DND-41 (cell line): ENCODE results near the gene NMUR1.
A peak's percentile ranks its signal among the peaks of the same experiment; 100 is the strongest.

ENCODE experiments used
- ATAC-seq: fragments of 200-7000 bp; cut with Tn5 transposase; 3 replicates; pipeline ENCODE4 v1.9.1; 2021; ENCODE audit warnings: low read depth; ENCODE audit not compliant: insufficient read depth
- DNase-seq: peaks from one replicate; pipeline ENCODE4 v3.0.0-alpha.2; 2020
- H2AFZ ChIP-seq: 2 replicates; pipeline ENCODE4 v1.6.0; 2012; ENCODE audit warnings: low read depth, low read length
- H3K27ac ChIP-seq: 2 replicates; pipeline ENCODE4 v1.5.1; 2012; ENCODE audit warnings: low read length, inconsistent platforms
- H3K27me3 ChIP-seq: fragments of 200-600 bp; sonication (generic); 2 replicates; pipeline ENCODE4 v1.6.0; 2012; ENCODE audit warnings: low read length, mild to moderate bottlenecking, inconsistent platforms; ENCODE audit not compliant: insufficient read depth, poor library complexity
- H3K36me3 ChIP-seq: 2 replicates; pipeline ENCODE4 v1.5.1; 2012; ENCODE audit warnings: low read length, inconsistent platforms; ENCODE audit not compliant: insufficient read depth
- H3K4me1 ChIP-seq: 2 replicates; pipeline ENCODE4 v1.5.1; 2012; ENCODE audit warnings: mild to moderate bottlenecking, low read length; ENCODE audit not compliant: insufficient read depth
- H3K4me2 ChIP-seq: 2 replicates; pipeline ENCODE4 v1.6.0; 2012; ENCODE audit warnings: mild to moderate bottlenecking, moderate library complexity, low read length, inconsistent platforms; ENCODE audit not compliant: insufficient read depth
- H3K4me3 ChIP-seq, 2 experiments: fragments of 200-600 bp in 1 of 2; shearing (Covaris generic) in 1 of 2; 2 replicates each; pipeline ENCODE4 v1.5.1; 2012 to 2016; ENCODE audit warnings: inconsistent platforms in 2 of 2, low read length in 2 of 2, mild to moderate bottlenecking in 2 of 2, low read depth in 1 of 2, moderate library complexity in 1 of 2
- H3K79me2 ChIP-seq: 2 replicates; pipeline ENCODE4 v1.6.0; 2012; ENCODE audit warnings: low read length, inconsistent platforms; ENCODE audit not compliant: insufficient read depth
- H3K9ac ChIP-seq: 2 replicates; pipeline ENCODE4 v1.6.0; 2012; ENCODE audit warnings: low read depth, mild to moderate bottlenecking, inconsistent platforms, low read length, moderate library complexity
- H3K9me3 ChIP-seq: 2 replicates; pipeline ENCODE4 v1.5.1; 2012; ENCODE audit warnings: low read length, moderate library complexity, mild to moderate bottlenecking, inconsistent platforms; ENCODE audit not compliant: insufficient read depth, severe bottlenecking
- H4K20me1 ChIP-seq: 2 replicates; pipeline ENCODE4 v1.6.0; 2012; ENCODE audit warnings: low read length; ENCODE audit not compliant: insufficient read depth
- EZH2 ChIP-seq: IDR thresholded peaks from 3 replicates; pipeline ENCODE4 v1.6.1; 2012; ENCODE audit warnings: borderline replicate concordance, low read depth, mild to moderate bottlenecking, moderate library complexity, low read length, inconsistent platforms; ENCODE audit not compliant: severe bottlenecking
- TF ChIP-seq, protein P1 (sequence below): IDR thresholded peaks from 2 replicates; pipeline ENCODE4 v1.5.1; 2012; ENCODE audit warnings: borderline replicate concordance, low read length, moderate library complexity, mild to moderate bottlenecking; ENCODE audit not compliant: poor library complexity, severe bottlenecking; ENCODE audit errors: extremely low read depth

The NMUR1 gene

DNA sequence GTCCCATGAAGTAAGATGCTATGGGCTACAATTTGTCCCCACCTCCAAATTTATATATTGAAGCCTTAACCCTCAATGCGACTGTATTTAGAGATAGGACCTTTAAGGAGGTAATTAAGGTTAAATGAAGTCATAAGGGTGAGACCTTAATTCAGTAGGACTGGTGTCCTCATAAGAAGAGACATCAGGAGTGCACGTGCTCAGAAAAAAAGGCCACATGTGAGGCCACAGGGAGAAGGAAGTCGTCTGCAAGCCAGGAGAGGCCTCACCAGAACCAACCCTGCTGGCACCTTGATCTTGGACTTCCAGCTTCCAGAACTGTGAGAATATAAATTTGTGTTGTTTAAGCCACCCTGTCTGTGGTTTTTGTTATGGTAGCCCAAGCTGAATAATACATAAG is 36.9 kb upstream of the NMUR1 start:
- no peak overlapping the region for H3K9ac ChIP-seq
- no peaks in the 10 kb centered on the region for H3K79me2 ChIP-seq
- H4K20me1 ChIP-seq, result no peaks in the 10 kb centered on the region
- H2AFZ ChIP-seq, result no peak overlapping the region
- TF ChIP-seq, protein P1, sequence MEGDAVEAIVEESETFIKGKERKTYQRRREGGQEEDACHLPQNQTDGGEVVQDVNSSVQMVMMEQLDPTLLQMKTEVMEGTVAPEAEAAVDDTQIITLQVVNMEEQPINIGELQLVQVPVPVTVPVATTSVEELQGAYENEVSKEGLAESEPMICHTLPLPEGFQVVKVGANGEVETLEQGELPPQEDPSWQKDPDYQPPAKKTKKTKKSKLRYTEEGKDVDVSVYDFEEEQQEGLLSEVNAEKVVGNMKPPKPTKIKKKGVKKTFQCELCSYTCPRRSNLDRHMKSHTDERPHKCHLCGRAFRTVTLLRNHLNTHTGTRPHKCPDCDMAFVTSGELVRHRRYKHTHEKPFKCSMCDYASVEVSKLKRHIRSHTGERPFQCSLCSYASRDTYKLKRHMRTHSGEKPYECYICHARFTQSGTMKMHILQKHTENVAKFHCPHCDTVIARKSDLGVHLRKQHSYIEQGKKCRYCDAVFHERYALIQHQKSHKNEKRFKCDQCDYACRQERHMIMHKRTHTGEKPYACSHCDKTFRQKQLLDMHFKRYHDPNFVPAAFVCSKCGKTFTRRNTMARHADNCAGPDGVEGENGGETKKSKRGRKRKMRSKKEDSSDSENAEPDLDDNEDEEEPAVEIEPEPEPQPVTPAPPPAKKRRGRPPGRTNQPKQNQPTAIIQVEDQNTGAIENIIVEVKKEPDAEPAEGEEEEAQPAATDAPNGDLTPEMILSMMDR, result no peak
- no peak for TF ChIP-seq EZH2
- DNase-seq (no peak), ATAC-seq (no peak)
- no peaks in the 10 kb centered on the region for H3K27me3 ChIP-seq
- no peak overlapping the region for H3K27ac ChIP-seq
- no peak overlapping the region for H3K4me3 ChIP-seq
- H3K4me1 ChIP-seq, result no peaks in the 10 kb centered on the region
- H3K4me2 ChIP-seq, result no peak overlapping the region
- no peaks in the 10 kb centered on the region for H3K9me3 ChIP-seq
- H3K36me3 ChIP-seq, result no peaks in the 10 kb centered on the region

DNA sequence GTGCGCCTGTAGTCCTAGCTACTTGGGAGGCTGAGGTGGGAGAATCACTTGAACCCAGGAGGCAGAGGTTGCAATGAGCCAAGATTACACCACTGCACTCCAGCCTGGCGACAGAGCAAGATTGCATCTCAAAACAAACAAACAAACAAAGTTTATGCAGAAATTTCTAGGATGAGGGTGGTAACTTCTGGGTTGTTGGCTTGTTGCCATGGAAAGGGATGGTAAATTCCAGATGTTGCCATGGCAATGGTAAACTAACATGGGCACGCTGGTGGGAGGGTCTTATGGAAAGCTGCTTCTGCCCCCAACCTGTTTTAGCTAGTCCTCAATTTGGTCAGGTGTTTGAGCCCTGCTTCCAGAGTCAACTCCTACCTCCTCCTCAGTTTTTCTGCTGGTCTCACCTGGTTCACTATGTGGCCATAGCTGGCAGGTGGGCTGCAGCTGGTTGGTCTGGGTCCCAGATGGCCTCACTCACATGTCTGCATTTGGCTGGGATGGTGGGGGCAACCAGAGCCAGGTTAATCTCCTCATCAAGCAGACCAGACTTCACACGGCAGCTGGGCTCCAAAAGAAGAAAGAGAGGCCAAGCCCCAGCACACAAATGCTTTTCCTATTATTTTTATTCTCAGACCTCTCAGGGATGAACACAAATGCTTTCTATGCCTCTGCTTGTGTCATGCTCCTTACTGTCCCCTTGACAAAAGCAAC is 35.8 kb upstream of the NMUR1 start:
- Histone ChIP-seq H3K27me3 (no peaks in the 10 kb centered on the region), H2AFZ (no peak overlapping the region), H3K9me3 (no peaks in the 10 kb centered on the region), H4K20me1 (no peaks in the 10 kb centered on the region), H3K27ac (no peak overlapping the region), H3K4me3 (no peak overlapping the region), H3K4me1 (no peaks in the 10 kb centered on the region), H3K79me2 (no peaks in the 10 kb centered on the region), H3K9ac (no peak overlapping the region), H3K4me2 (no peak overlapping the region), H3K36me3 (no peaks in the 10 kb centered on the region)
- DNase-seq, result no peak
- ATAC-seq, result no peak
- TF ChIP-seq, protein P1, result no peak
- TF ChIP-seq EZH2, result no peak

DNA sequence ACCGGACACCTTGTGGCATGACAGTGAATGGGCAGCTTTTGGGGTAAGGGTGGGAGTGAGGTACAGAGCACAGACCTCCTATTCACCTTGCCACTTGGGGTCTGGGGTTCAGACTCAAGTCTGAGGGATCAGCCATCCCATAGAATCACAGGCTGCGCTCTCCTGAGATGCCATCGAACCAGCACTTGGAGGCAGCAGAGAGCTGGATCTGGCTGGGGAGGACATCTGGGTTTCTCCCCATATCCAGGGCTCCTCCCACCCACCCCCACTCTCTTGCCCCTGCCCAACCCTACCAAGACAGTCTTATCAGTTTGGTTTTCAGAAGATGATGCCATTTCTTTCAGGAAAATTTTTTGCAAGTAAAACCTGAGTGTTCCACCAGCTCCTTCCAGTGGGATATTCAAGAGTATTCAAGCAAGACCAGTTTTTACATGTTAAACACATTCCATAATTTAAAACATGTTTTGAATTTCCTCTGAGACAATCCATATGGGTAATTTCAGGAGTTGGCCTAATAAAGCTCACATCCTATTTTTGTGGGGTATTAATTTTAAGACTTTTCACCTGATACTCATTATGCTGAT is 33.2 kb upstream of the NMUR1 start:
- no peak overlapping the region for H2AFZ ChIP-seq

More for the DNA sequence above, 33.2 kb upstream of the NMUR1 start:
- Histone ChIP-seq H3K79me2 (no peaks in the 10 kb centered on the region), H3K27ac (no peak overlapping the region), H3K4me1 (no peaks in the 10 kb centered on the region), H3K27me3 (no peaks in the 10 kb centered on the region), H3K36me3 (no peaks in the 10 kb centered on the region), H3K9me3 (no peaks in the 10 kb centered on the region), H4K20me1 (no peaks in the 10 kb centered on the region), H3K9ac (no peak overlapping the region), H3K4me3 (no peak overlapping the region), H3K4me2 (no peak overlapping the region)
- DNase-seq, result peak; percentile 61
- peak; percentile 93 for ATAC-seq
- TF ChIP-seq, protein P1, result peak; percentile 66
- no peak for TF ChIP-seq EZH2
